CD4-positive, alpha-beta T cell treated with Interferon alpha-2 for 1 hour (primary cell): ENCODE results near the gene RNF151.
A peak's percentile ranks its signal among the peaks of the same experiment; 100 is the strongest.

Experiments used
- DNase-seq, 2 donors: peaks; one replicate each; pipeline ENCODE4 v3.0.0-alpha.2; 2020 to 2022

RNF151 gene

DNA sequence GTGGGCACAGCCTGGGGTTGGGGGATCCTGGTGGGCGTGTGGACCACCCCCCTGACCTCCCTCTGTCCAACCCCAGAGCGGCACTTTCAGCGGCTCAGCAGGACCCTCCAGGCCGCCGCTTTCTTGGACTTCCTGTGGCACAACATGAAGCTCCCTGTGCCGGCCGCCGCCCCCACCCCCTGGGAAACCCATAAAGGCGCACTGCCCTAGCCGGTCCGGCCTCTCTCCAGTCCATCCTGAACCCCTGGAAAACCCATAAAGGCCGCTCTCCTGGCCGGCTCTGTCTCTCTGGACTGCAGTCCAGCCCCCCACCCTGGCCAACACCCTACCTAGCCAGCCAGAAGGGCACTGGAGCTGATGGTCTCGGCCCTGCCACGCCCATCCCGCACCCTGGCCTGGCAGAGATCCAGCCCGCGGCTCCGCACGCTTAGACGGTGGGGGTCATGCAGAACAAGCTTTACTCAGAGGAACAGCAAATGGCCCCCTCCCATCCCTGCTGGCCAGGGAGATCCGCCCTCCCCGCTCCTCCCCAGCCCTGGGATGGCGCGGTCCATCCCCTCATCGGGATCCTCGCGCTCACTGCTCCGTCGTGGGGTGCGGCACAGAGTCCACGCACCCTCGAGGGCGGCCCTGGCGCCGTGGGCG, 11.9 kb downstream of the RNF151 start:
- no peak for DNase-seq

GRCh38 chr16:1979271-1980029, 12.8 kb downstream of the RNF151 start:
- peak in 1 of 2 donors; percentile 52 for DNase-seq

GRCh38 chr16:1980030-1980769, 13.5 kb downstream of the RNF151 start:
- no peak for DNase-seq

GRCh38 chr16:1980770-1981087, 14.1 kb downstream of the RNF151 start:
- DNase-seq, result no peak

DNA sequence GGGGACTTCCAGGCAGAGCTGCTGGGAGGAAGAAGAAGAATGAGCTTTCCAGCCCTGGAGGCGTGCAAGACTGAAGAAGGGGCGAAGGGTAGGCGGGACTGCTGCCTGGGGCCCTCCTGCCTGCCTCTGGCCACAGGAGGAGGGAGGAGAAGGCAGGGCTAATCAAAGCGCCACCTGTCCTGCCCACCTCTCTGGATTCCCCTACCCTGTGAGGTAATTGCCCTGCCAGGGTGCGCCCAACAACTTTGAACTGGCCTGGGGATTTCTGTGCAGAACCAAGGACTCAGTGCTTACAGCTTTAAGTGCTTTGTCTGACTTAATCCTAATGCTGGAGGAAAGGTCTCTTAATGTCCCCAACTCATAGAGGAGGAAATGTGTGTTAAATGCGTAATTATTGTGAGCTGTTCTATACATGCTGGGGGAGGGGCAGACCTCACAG, 14.8 kb downstream of the RNF151 start, which contains the start of gene NOXO1:
NOXO1 (minus strand) TSS at position 72 of the 439 bp plus-strand sequence. CDS start 290 bp downstream, outside the sequence.
- DNase-seq, result no peak

GRCh38 chr16:1982013-1982433, 15.4 kb downstream of the RNF151 start:
- DNase-seq, result no peak

DNA sequence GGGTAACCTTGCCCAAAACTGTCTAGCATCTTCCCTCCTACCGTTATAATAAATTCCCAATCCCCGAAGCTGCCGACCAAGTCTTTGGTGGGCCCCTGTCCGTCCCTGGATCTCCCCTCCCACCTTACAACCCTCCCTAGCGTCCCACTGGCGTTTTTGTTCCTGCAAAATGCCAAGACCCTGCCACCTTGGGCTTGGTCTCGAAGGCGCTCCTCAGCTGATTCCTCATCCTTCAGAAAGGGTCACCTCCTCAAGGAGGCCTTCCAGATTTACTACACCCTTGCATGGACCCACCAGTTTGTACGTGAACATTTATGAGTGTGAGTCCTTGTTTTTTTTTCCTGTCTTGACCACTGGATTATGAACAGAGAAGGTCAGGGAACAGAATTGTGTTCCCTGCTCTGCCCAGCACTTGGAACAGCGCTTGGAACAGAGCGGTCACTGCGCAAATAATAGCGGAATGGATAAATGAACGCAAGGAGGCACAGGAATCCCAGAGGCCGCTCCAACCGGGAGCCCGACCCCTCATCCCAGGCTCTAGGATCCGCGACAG, 16.4 kb downstream of the RNF151 start:
- DNase-seq, result no peak

DNA sequence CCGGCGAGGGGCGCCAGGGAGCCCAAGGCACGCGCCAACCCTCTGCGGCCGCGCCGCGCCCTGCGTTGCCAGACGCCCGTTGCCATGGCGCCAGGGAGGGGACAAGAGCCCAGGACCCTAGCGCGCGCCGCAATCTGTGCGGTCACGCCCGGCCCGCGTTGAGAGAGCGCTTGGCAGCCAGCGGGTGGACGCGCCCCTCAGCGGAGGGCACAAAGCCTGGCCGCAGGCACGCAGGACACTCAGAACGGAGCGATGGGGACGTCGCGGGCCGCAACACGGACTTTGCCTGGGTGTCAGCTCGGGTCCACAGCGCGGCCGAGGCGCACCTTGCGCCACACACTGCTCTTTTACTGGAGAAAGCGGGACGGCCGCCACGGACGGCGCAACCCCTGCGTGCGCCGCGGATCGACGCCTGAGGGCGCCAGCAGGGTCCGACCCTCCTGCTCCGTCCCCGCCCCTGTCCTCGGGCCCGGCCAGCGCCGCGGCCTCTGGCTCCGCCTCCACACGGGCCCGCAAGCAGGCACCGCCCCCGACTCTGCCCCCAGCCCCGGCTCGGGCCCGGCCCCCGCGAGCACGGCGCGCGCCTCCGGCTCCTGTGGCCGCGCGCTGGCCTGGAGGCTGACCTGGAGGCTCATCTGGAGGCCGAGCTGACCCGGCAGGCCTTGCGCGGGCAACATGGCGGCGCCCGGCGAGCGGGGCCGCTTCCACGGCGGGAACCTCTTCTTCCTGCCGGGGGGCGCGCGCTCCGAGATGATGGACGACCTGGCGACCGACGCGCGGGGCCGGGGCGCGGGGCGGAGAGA, 17.1 kb downstream of the RNF151 start, which contains the start of gene GFER:
GFER (plus strand) TSS at position 650 of the 803 bp plus-strand sequence; CDS start at position 676, 26 bp downstream.
- DNase-seq, result peak; percentile 82 to 83

- no peak for DNase-seq
Measured at GRCh38 chr16:1984347-1985225, 17.9 kb downstream of the RNF151 start.

GRCh38 chr16:1985466-1986150, 19.0 kb downstream of the RNF151 start:
- DNase-seq, result no peak

DNA sequence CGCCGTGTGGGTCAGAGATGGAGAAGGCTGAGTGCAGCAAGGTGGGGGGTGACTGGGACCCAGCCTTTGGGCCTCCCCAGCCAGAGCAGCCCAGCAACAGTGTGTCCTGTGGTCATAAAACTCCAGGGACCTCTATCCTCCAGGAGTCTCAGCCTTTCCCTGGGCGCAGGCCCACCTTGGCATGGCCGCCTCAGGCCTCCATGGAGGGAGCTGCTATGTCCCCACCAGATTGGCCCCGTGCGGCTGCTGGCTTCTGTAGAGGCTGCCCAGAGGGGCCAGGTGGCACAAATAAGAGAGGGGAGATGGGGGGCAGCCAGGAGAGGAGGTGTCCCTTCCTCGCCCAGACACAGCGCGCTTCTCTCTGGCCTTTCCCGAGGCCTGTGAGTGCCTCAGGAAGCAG, 20.5 kb downstream of the RNF151 start:
- no peak for DNase-seq

GRCh38 chr16:1989209-1990100, 22.8 kb downstream of the RNF151 start, which contains the start of gene SYNGR3:
Gene SYNGR3 (plus strand): TSS chr16:1989970. CDS start chr16:1990103, 133 bp downstream.
- DNase-seq, result no peak

- no peak for DNase-seq
Measured at GRCh38 chr16:1990101-1990350, 23.4 kb downstream of the RNF151 start.

- peak; percentile 50 to 65 for DNase-seq
Measured at GRCh38 chr16:1990351-1991134, 23.9 kb downstream of the RNF151 start.

- peak; percentile 72 to 77 for DNase-seq
Measured at GRCh38 chr16:1991135-1991551, 24.5 kb downstream of the RNF151 start.

GRCh38 chr16:1991588-1991947, 24.9 kb downstream of the RNF151 start:
- no peak for DNase-seq

DNA sequence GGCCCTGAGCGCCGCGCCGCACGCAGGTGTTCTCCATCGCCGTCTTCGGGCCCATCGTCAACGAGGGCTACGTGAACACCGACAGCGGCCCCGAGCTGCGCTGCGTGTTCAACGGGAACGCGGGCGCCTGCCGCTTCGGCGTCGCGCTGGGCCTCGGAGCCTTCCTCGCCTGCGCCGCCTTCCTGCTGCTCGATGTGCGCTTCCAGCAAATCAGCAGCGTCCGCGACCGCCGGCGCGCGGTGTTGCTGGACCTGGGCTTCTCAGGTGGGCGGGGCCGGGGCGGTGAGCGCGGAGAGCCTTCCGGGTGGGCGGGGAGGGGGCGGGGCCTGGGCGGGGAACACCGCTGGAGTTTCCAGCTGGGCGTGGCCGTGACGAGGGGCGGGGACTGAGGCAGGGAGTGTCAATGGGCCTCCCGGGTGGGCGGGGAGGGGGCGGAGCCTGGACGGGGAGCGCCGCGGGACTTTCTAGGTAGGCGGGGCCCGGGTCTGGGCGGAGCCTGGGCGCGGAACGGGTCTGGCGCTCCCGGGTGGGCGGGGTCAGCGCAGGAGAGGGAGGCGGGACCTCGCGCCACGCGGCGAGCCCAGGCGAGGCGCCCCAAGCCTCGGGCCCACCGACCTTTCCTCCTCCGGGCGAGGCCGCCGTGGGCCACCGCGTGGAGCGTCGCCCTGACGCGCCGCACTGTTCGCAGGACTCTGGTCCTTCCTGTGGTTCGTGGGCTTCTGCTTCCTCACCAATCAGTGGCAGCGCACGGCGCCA, 25.5 kb downstream of the RNF151 start:
- DNase-seq, result peak; percentile 97 to 99

DNA sequence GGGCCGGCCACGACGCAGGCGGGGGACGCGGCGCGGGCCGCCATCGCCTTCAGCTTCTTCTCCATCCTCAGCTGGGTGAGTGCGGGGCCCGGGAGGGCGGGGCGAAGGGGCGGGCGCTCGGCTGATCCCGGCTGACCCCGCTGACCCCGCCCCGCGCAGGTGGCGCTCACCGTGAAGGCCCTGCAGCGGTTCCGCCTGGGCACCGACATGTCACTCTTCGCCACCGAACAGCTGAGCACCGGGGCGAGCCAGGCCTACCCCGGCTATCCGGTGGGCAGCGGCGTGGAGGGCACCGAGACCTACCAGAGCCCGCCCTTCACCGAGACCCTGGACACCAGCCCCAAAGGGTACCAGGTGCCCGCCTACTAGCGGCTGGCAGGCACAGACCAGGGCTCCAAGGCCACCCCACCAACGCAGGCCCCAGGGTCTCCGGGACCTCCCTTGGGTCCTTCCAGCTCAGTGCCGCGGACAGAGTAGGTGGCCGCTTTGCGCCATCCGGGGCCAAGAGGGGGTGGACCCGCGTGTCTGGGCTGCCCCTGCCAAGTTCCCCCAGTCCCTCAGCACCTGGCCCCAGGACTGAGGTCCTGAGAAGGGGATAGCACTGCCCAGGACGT, 26.2 kb downstream of the RNF151 start:
- DNase-seq, result no peak
